GM12864 (cell line): Measurements from ENCODE around the gene TRAF2.

Experiments
- DNase-seq: peaks from one replicate; pipeline ENCODE4 v3.0.0-alpha.2; 2011; ENCODE audit warnings: low read depth
- H3K4me3 ChIP-seq: 2 replicates; pipeline ENCODE4 v1.5.1; 2011; ENCODE audit warnings: mild to moderate bottlenecking, low read depth, low read length, control low read depth
- CTCF ChIP-seq: IDR thresholded peaks from 2 replicates; pipeline ENCODE4 v1.5.1; 2011; ENCODE audit warnings: low read depth, mild to moderate bottlenecking, moderate library complexity, low read length, control low read depth, inconsistent platforms; ENCODE audit errors: missing control alignments

The TRAF2 gene

GRCh38 chr9:136936645-136937170, 50.4 kb downstream of the TRAF2 start:
- no peak for DNase-seq
- TF ChIP-seq CTCF, result no peak
- H3K4me3 ChIP-seq, result no peak overlapping the region

GRCh38 chr9:136937186-136938001, 51.1 kb downstream of the TRAF2 start:
- H3K4me3 ChIP-seq, result no peak overlapping the region
- no peak for DNase-seq
- TF ChIP-seq CTCF, result no peak

GRCh38 chr9:136939431-136939995, 53.2 kb downstream of the TRAF2 start:
- H3K4me3 ChIP-seq, result no peak overlapping the region
- DNase-seq, result no peak
- TF ChIP-seq CTCF, result no peak

GRCh38 chr9:136939996-136940525, 53.7 kb downstream of the TRAF2 start:
- TF ChIP-seq CTCF, result no peak

GRCh38 chr9:136940526-136941230, 54.4 kb downstream of the TRAF2 start:
- H3K4me3 ChIP-seq, result no peak overlapping the region
- TF ChIP-seq CTCF, result no peak
- DNase-seq, result no peak

More at GRCh38 chr9:136939996-136940525, 53.7 kb downstream of the TRAF2 start:
- no peak for DNase-seq
- H3K4me3 ChIP-seq, result no peak overlapping the region

- no peak for TF ChIP-seq CTCF
- no peak for DNase-seq
- H3K4me3 ChIP-seq, result no peak overlapping the region
Measured at GRCh38 chr9:136941231-136942111, 55.2 kb downstream of the TRAF2 start.
